ENCODE measurements around the gene ACTR3C.

Gene ACTR3C

DNA sequence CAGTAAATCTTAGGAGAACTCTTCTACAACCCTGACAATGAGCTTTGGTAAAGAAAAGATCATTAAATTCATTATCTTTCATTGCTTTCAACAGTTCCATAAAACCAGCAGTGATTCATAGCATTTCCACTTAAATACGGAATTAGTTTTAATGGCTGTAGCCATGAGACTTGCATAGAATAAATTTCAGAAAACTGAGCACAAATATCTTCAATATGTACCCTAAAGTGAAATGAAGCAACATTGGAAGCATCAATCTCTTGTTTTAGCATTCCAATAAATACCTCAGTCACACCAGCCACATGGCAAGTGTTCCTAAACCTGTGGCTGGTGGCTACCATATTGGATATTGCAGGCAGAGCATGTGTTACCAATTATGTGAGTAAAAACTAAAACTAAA lies 21.7 kb upstream of the ACTR3C start:
- no peaks in the 10 kb centered on the region; the same call in 1 of the 2 replicates for H3K27me3 ChIP-seq (replicated peaks; ENCODE audit: control insufficient read depth, insufficient read depth, low read length)
- TF ChIP-seq, protein P1, sequence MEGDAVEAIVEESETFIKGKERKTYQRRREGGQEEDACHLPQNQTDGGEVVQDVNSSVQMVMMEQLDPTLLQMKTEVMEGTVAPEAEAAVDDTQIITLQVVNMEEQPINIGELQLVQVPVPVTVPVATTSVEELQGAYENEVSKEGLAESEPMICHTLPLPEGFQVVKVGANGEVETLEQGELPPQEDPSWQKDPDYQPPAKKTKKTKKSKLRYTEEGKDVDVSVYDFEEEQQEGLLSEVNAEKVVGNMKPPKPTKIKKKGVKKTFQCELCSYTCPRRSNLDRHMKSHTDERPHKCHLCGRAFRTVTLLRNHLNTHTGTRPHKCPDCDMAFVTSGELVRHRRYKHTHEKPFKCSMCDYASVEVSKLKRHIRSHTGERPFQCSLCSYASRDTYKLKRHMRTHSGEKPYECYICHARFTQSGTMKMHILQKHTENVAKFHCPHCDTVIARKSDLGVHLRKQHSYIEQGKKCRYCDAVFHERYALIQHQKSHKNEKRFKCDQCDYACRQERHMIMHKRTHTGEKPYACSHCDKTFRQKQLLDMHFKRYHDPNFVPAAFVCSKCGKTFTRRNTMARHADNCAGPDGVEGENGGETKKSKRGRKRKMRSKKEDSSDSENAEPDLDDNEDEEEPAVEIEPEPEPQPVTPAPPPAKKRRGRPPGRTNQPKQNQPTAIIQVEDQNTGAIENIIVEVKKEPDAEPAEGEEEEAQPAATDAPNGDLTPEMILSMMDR (IDR thresholded peaks at IDR 0.05; ENCODE audit: insufficient read depth, low read length, poor library complexity, severe bottlenecking) = no peak
- H3K4me3 ChIP-seq (replicated peaks; ENCODE audit: low read depth, low read length) = no peak overlapping the region
- DNase-seq (ENCODE audit: extremely low read depth, insufficient read length) = no peak
- no peaks in the 10 kb centered on the region for H3K36me3 ChIP-seq (ENCODE audit: control insufficient read depth, insufficient read depth, low read length)

DNA sequence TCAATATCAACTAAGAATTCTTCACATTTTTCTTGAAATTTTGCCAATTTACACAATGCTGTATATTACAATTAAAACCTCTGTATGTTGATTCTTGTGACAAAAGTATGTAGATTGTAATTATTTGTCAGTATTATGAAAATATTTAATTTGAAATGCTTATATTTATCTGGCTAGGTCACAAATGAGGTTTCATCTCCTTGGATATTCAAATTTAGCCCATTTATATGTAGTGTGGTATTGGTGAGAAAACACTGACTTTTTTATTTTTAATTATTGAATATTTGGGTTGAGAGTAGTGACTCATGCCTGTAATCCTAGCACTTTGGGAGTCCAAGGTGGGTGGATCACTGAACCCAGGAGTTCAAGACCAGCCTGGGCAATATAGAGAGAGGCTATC lies 21.0 kb upstream of the ACTR3C start:
- no peaks in the 10 kb centered on the region; the same call in 1 of the 2 replicates for H3K27me3 ChIP-seq (replicated peaks; ENCODE audit: control insufficient read depth, insufficient read depth, low read length)
- H3K4me3 ChIP-seq (replicated peaks; ENCODE audit: low read depth, low read length) = no peak overlapping the region
- TF ChIP-seq, protein P1 (IDR thresholded peaks at IDR 0.05; ENCODE audit: insufficient read depth, low read length, poor library complexity, severe bottlenecking) = no peak
- no peaks in the 10 kb centered on the region for H3K36me3 ChIP-seq (ENCODE audit: control insufficient read depth, insufficient read depth, low read length)
- no peak for DNase-seq (ENCODE audit: extremely low read depth, insufficient read length)

DNA sequence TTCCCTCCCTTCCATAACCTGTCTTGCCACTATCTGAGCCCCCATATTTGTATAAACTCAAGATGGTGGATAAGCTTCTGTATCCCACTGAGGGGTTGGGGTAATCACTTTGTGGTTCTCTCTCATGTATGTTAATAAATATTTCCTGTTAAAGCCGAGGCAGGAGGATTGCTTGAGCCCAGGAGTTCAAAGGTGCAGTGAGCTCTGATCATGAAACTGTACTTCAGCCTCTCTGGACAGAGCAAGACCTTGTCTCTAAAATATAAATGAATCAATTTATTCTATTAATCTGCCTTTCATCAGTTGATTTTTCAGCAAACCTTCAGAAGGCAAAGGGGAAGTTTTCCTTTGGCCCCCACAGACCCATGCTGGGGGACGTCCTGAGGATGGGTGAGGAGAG lies 19.9 kb upstream of the ACTR3C start:
- TF ChIP-seq, protein P1 (IDR thresholded peaks at IDR 0.05; ENCODE audit: insufficient read depth, low read length, poor library complexity, severe bottlenecking) = no peak
- no peak for DNase-seq (ENCODE audit: extremely low read depth, insufficient read length)
- Histone ChIP-seq H3K27me3 (replicated peaks; ENCODE audit: control insufficient read depth, insufficient read depth, low read length) (no peaks in the 10 kb centered on the region; the same call in 1 of the 2 replicates), H3K36me3 (ENCODE audit: control insufficient read depth, insufficient read depth, low read length) (no peaks in the 10 kb centered on the region; the same call in 1 of the 2 replicates), H3K4me3 (replicated peaks; ENCODE audit: low read depth, low read length) (no peak overlapping the region)

DNA sequence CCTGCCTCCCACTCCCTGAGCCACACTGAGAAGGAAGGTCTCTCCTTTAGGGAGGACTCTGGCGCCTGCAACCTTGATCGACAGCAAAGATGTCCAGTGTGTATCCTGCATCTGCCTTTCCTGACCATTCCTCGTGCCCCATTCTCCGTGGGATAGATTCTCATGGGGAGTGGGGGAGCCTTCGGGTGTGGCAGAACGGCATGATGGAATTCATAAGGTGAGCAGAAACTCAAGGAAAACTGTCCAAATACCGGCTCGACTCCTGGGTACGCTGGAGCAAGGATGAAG lies 18.7 kb upstream of the ACTR3C start:
- H3K4me3 ChIP-seq (replicated peaks; ENCODE audit: low read depth, low read length) = no peak overlapping the region
- no peaks in the 10 kb centered on the region; the same call in 1 of the 2 replicates for H3K27me3 ChIP-seq (replicated peaks; ENCODE audit: control insufficient read depth, insufficient read depth, low read length)

DNA sequence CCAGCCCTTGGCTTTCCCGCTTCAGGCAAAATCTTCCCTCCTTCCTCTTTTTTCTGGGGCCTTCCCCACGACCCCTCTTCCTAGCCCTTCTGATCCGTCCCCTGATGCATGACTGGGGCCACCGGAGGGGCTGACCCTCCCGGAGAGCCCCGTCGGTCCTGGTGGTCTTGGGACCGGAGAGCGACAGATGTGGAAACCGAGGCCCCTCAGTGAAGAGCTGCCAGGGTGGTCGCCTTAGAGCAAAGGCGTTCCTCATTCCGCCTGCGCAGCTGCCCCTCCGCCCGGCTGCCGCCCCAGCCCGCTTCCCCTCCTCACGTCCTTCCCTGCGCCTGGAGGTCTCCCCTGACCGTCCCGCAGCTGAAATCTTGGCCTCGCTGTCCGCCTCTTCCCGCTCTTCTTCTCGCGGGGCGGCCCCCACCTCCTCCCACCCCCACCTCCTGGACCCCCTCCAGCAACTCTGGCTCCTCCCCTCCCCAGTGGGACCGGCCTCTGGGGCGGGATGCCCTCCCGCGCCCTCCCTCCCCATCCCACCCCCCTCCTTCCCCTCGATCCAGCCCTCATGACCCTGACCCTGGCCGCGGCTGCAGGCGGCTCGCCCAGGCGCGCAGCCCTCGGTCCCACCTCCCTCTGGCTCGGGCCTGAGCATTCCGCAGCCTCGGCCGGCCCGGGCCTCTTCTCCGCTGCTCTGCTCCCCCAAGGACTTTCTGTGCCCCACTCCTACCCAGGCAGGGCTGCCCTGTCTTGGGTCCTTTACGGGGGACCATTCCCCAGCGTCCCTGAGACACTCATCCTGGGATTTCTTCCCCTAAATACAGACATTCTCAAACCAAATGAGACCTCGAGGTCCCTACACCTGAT lies 18.1 kb upstream of the ACTR3C start, which contains the start of gene RARRES2:
Gene RARRES2 (minus strand): TSS at position 367 of the 858 bp plus-strand sequence. CDS start 1,020 bp downstream, outside the sequence.
- no peak for DNase-seq (ENCODE audit: extremely low read depth, insufficient read length)
- H3K4me3 ChIP-seq (replicated peaks; ENCODE audit: low read depth, low read length) = no peak within 1 kb of the TSS
- TF ChIP-seq, protein P1 (IDR thresholded peaks at IDR 0.05; ENCODE audit: insufficient read depth, low read length, poor library complexity, severe bottlenecking) = no peak
- peaks cover 8% of the 10 kb centered on the region for H3K36me3 ChIP-seq (ENCODE audit: control insufficient read depth, insufficient read depth, low read length)
- H3K27me3 ChIP-seq (replicated peaks; ENCODE audit: control insufficient read depth, insufficient read depth, low read length) = no peaks in the 10 kb centered on the region; the same call in 1 of the 2 replicates

More for the DNA sequence above, 18.7 kb upstream of the ACTR3C start:
- no peak for DNase-seq (ENCODE audit: extremely low read depth, insufficient read length)
- peaks cover 3% of the 10 kb centered on the region for H3K36me3 ChIP-seq (ENCODE audit: control insufficient read depth, insufficient read depth, low read length)
- TF ChIP-seq, protein P1 (IDR thresholded peaks at IDR 0.05; ENCODE audit: insufficient read depth, low read length, poor library complexity, severe bottlenecking) = no peak

Measured in GM06990 (cell line).